Tibial nerve (tissue), 4 donors: Measurements from ENCODE around the gene FAM83F. TPM values are rescaled to one million over a fixed set of nuclear protein-coding genes. Genes with fewer than 3 reads are reported as not detected.
"Not testable (repeated sequence)": the region's sequence is repeated elsewhere in the genome, so short reads cannot be mapped to it uniquely, and the experiment has no call there.

Experiments
- DNase-seq, 2 donors: peaks; one replicate each; pipeline ENCODE4 v3.0.0-alpha.2; 2019; ENCODE audit warnings: low spot score in 2 of 2
- H3K27ac ChIP-seq, 4 donors: fragments of 200-600 bp; sonication (generic) in 3 of 4; one replicate each; pipeline ENCODE4 v1.5.1; 2017 to 2019; ENCODE audit warnings: mild to moderate bottlenecking in 1 of 4
- H3K27me3 ChIP-seq, 2 donors: fragments of 200-600 bp; sonication (generic) in 1 of 2; one replicate each; pipeline versions ENCODE4 v1.5.1 to v1.6.0; 2017 to 2019
- H3K36me3 ChIP-seq, 3 donors: fragments of 200-600 bp; sonication (generic); one replicate each; pipeline ENCODE4 v1.5.1; 2018 to 2019
- H3K4me1 ChIP-seq, 4 donors: fragments of 200-600 bp; sonication (generic) in 3 of 4; one replicate each; pipeline ENCODE4 v1.5.1; 2017 to 2019
- H3K4me3 ChIP-seq, 4 donors: fragments of 200-600 bp; sonication (generic) in 3 of 4; one replicate each; pipeline ENCODE4 v1.5.1; 2017 to 2019; ENCODE audit warnings: mild to moderate bottlenecking in 1 of 4, moderate library complexity in 1 of 4
- H3K9me3 ChIP-seq, 4 donors: fragments of 200-600 bp; sonication (generic) in 3 of 4; one replicate each; pipeline ENCODE4 v1.5.1; 2017 to 2019
- CTCF ChIP-seq, 5 experiments: fragments of 200-600 bp in 3 of 5; fragments of 450-650 bp in 2 of 5; sonication (generic) in 3 of 5; IDR thresholded peaks; one replicate each; pipeline ENCODE4 v1.5.1; 2016 to 2019; ENCODE audit warnings: antibody characterized with exemption in 5 of 5, mild to moderate bottlenecking in 3 of 5, moderate library complexity in 2 of 5
- EP300 ChIP-seq, 2 donors: sonication (generic); formaldehyde crosslinking; IDR thresholded peaks; one replicate each; pipeline ENCODE4 v1.6.1; 2017; ENCODE audit warnings: antibody characterized with exemption in 2 of 2, mild to moderate bottlenecking in 1 of 2
- POLR2A ChIP-seq, 2 donors: fragments of 450-650 bp; IDR thresholded peaks; one replicate each; pipeline ENCODE4 v1.6.1; 2017; ENCODE audit warnings: antibody characterized with exemption in 2 of 2, mild to moderate bottlenecking in 2 of 2, moderate library complexity in 2 of 2
- WGBS, 2 donors: methylation state at CpG; one replicate each; pipeline ENCODE4 v1.1.5; 2018; 5-methylcytosine and 5-hydroxymethylcytosine counted together
- total RNA-seq, 4 donors: library from RNA; depleted of rRNA; stranded (reverse); fragments of >200 nt; gene quantifications; one replicate each; pipeline ENCODE4 v1.1.0, GENCODE V29; 2016

The FAM83F gene
- total RNA-seq, 4 donors from 2014 or later: 8.2 to 11.2 (median 9.8) TPM

GRCh38 chr22:40022536-40023240 is 27.9 kb downstream of the FAM83F start:
- Histone ChIP-seq H3K36me3 (peaks cover 0 to 24% (median 0%) of the 10 kb centered on the region in 3 donors), H3K27ac (peak overlapping the region; percentile 27 to 78 (median 57)), H3K9me3 (no peaks in the 10 kb centered on the region), H3K27me3 (no peaks in the 10 kb centered on the region), H3K4me1 (peaks cover 0 to 22% (median 4%) of the 10 kb centered on the region in 4 donors), H3K4me3 (no peak overlapping the region)
- WGBS, 2 donors: 83 to 89% methylated on average over 8 to 11 of the region's 11 CpGs
- TF ChIP-seq CTCF (IDR thresholded peaks at IDR 0.05): no peak
- TF ChIP-seq EP300 (IDR thresholded peaks at IDR 0.05): peak in 1 of 2 donors; percentile 49
- no peak for DNase-seq

DNA sequence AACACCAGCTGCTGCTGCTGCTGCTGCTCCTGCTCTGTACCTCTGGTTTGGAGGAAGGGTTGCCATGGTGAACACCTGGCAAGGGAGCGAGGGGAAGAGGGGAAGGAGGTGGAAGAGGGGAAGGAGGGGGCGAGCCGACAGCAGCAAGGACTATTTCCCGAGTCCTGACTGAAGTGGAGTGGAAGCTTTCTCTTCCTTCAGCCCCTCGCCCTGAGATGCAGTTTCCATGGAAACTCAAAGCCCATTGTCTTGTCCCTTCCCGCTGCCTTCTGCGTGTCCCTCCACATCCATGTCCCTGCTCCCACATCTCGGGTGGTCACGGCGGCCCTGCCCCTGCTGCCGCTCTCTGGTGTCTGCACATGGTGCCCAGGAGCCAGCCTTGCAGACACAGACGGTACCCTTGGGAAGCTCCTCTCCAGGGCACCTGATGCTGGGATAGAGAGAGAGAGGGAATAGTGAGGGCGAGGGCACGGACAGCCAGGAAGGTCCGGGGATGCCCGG is 28.6 kb downstream of the FAM83F start:
- no peak for DNase-seq
- 77% methylated on average over 16 of the region's 16 CpGs for WGBS, 2 donors
- peaks cover 0 to 24% (median 0%) of the 10 kb centered on the region in 3 donors for H3K36me3 ChIP-seq
- H3K4me3 ChIP-seq: no peak overlapping the region
- no peaks in the 10 kb centered on the region for H3K27me3 ChIP-seq
- no peaks in the 10 kb centered on the region for H3K9me3 ChIP-seq
- peaks cover 0 to 26% (median 4%) of the 10 kb centered on the region in 4 donors for H3K4me1 ChIP-seq
- TF ChIP-seq EP300 (IDR thresholded peaks at IDR 0.05) (no peak), CTCF (IDR thresholded peaks at IDR 0.05) (no peak), POLR2A (IDR thresholded peaks at IDR 0.05) (no peak)
- peak overlapping the region; percentile 27 to 78 (median 57) for H3K27ac ChIP-seq

DNA sequence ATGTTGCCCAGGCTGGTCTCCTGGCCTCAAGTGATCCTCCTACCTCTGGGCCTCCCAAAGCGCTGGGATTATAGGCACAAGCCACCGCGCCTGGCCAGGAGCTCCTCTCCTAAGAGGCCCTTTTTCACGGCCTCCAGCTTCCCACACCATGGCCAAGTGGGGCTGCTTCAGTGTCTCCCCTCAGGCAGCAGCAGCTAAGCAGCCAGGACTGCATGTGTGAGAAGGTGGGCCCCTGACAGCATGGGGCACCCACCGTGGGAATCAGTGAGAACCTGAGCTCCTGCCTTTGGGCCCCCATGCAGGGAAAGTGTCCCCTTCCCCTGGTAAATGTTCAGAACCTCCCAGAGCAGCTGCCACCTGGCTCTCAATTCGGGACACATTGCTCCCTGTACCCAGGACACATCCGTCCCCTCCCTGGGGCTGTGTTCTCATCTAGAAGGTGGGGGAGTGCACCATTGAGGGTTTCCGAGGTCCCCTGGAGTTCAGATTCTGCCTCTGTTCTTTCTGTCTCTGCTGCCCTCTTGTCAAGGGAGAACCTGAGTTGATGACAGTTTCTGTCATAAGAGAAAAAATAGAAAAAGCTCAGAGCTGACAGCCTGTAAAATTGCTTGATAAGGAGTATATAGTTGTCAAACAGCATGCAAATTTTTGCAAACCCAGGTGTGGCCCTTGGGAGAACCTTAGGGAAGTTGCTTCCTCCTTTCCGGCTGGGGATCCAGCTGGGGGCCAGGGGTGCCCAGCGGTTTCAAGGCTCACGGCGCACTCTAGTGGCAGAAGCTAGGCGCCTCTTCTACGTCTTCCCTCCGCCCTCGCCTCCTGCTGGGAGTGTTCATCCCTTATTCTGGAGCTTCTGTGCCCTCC is 29.7 kb downstream of the FAM83F start:
- 33 to 56% methylated on average over 11 to 16 of the region's 16 CpGs for WGBS, 2 donors
- DNase-seq: peak; percentile 40 to 58

GRCh38 chr22:40025062-40025379 is 30.3 kb downstream of the FAM83F start:
- Histone ChIP-seq H3K4me1 (peaks cover 0 to 30% (median 4%) of the 10 kb centered on the region in 4 donors), H3K36me3 (peaks cover 0 to 22% (median 0%) of the 10 kb centered on the region in 3 donors), H3K27ac (peak overlapping the region in 1 of 4 donors; percentile 78)
- H3K9me3 ChIP-seq, DNase-seq, H3K27me3 ChIP-seq, H3K4me3 ChIP-seq: not testable (repeated sequence)
- 28 to 35% methylated on average over 5 of the region's 5 CpGs for WGBS, 2 donors
- TF ChIP-seq CTCF (IDR thresholded peaks at IDR 0.05): peak in 2 of 5 experiments; percentile 8 to 30

More for the DNA sequence above, 29.7 kb downstream of the FAM83F start:
- H3K27ac ChIP-seq: peak overlapping the region in 1 of 4 donors; percentile 78
- H3K9me3 ChIP-seq: no peaks in the 10 kb centered on the region
- H3K27me3 ChIP-seq: no peaks in the 10 kb centered on the region
- H3K4me1 ChIP-seq: peaks cover 0 to 30% (median 4%) of the 10 kb centered on the region in 4 donors
- TF ChIP-seq POLR2A (IDR thresholded peaks at IDR 0.05): no peak
- peak; percentile 77 to 96 (median 89) for TF ChIP-seq CTCF (IDR thresholded peaks at IDR 0.05)
- no peak for TF ChIP-seq EP300 (IDR thresholded peaks at IDR 0.05)
- H3K36me3 ChIP-seq: peaks cover 0 to 22% (median 0%) of the 10 kb centered on the region in 3 donors
- H3K4me3 ChIP-seq: no peak overlapping the region
